Pancreas (tissue), 10 donors: ENCODE measurements around the gene JMJD6. TPM values are rescaled to one million over a fixed set of nuclear protein-coding genes. Genes with fewer than 3 reads are reported as not detected.
A peak's percentile ranks its signal among the peaks of the same experiment; 100 is the strongest.
"Not testable (repeated sequence)": the region's sequence is repeated elsewhere in the genome, so short reads cannot be mapped to it uniquely, and the experiment has no call there.

Experiments
- ATAC-seq, 4 donors: fragments of 200-7000 bp; cut with Tn5 transposase; one replicate each; pipeline versions ENCODE4 v1.8.0 to v1.9.1; 2020; ENCODE audit warnings: mild to moderate bottlenecking in 4 of 4, moderate library complexity in 4 of 4
- DNase-seq, 6 donors: peaks; one replicate each; pipeline ENCODE4 v3.0.0-alpha.2; 2020
- FAIRE-seq: peaks from 2 replicates; lab custom pipeline; 2012; peaks lifted over from hg19 to GRCh38; lab: Jason Lieb, UNC
- H3K27ac ChIP-seq, 4 donors: fragments of 200-600 bp; sonication (generic); 1 replicate in 3 of 4; 2 replicates in 1 of 4; pipeline versions ENCODE4 v1.5.0 to v1.8.0; 2020
- H3K27me3 ChIP-seq, 4 donors: fragments of 200-600 bp; one replicate each; pipeline ENCODE4 v1.8.0; 2021
- H3K36me3 ChIP-seq, 3 donors: fragments of 200-600 bp; sonication (generic) in 1 of 3; one replicate each; pipeline versions ENCODE4 v1.5.0 to v1.8.0; 2020 to 2021
- H3K4me1 ChIP-seq, 3 donors: fragments of 200-600 bp; one replicate each; pipeline ENCODE4 v1.8.0; 2021
- H3K4me3 ChIP-seq, 4 donors: fragments of 200-600 bp; sonication (generic) in 2 of 4; one replicate each; pipeline versions ENCODE4 v1.5.0 to v1.8.0; 2020 to 2021
- H3K9me3 ChIP-seq, 4 donors: fragments of 200-600 bp; one replicate each; pipeline ENCODE4 v1.8.0; 2021
- CTCF ChIP-seq, 4 donors: fragments of 200-600 bp; sonication (generic) in 3 of 4; IDR thresholded peaks; one replicate each; pipeline versions ENCODE4 v1.5.0 to v1.8.0; 2021; ENCODE audit warnings: antibody characterized with exemption in 4 of 4
- WGBS, 2 donors: extraction: QIAGEN DNeasy Blood & Tissue Kit; methylation state at CpG; one replicate each; pipeline ENCODE4 v1.1.7; 2013; 5-methylcytosine and 5-hydroxymethylcytosine counted together
- intact Hi-C, 3 donors: fragments of 100-400 bp; cut with DNase I; formaldehyde crosslinking; loops; one replicate each; pipeline versions ENCODE4 v1.11.1 to v1.14.2; 2022
- polyA plus RNA-seq, 2 donors: library from polyadenylated mRNA; stranded (reverse); fragments of 200-250 nt; gene quantifications; one replicate each; pipeline ENCODE4 v1.2.3, GENCODE V29; 2013
- total RNA-seq, 6 donors: library from RNA; stranded (reverse); fragmentation: NEBNext Ultra II Directional in 4 of 6; extraction: Animal tissue kit (Norgen Biotek cat#: 25700) in 4 of 6; gene quantifications; one replicate each; pipeline versions ENCODE4 v1.2.1 to v1.2.4, GENCODE V29; 2021 to 2023
- donor health status: healthy with polysubstance abuse.
- donor health status: DM: no; HTN: no; CAD: no; lungs with moderate emphysema.
- donor health status: DM: no; HTN: no; CAD: no.
- donor health status: control.
- donor health status: control.
- donor health status: Bipolar disorder and iron deficiency.
- donor health status: DM: yes; HTN: yes; CAD: no.
- donor health status: DM: no; HTN: no; CAD: no.
- donor health status: DM: no; HTN: no; CAD: no.
- donor health status: DM: yes; HTN: yes; CAD: no.

Gene JMJD6
- total and polyA plus RNA-seq, 8 donors: 12.4 to 54.0 (median 16.5) TPM

DNA sequence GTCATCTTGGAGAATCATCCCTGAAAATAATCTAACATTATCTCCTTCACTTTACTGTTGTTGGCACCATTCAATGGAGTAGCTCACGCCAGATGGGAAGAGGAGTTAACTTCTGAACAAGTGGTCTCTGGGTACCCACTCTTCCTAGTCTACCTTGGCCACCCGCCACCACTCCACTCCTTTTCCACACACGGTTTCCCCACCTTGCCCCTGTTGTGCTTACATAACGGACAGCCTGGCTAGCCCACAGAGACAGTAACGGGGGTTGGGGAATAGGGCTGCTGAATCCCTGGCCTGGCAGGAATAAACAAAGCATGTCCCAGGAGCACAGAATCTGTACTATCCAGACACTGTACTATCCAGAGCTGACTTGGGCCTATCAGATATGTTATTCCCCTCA lies 12.1 kb downstream of the JMJD6 start:
- DNase-seq: no peak
- peaks cover 7 to 13% (median 8%) of the 10 kb centered on the region in 3 donors for H3K4me1 ChIP-seq
- no peak overlapping the region for H3K27ac ChIP-seq
- no peaks in the 10 kb centered on the region for H3K9me3 ChIP-seq
- intact Hi-C loops: no loop called here
- no peaks in the 10 kb centered on the region for H3K27me3 ChIP-seq
- no peak for FAIRE-seq
- 81 to 83% methylated on average over 5 of the region's 5 CpGs for WGBS, 2 donors
- H3K4me3 ChIP-seq: no peak overlapping the region
- no peak for TF ChIP-seq CTCF (IDR thresholded peaks at IDR 0.05)
- ATAC-seq: no peak
- H3K36me3 ChIP-seq: peaks cover 4 to 45% (median 17%) of the 10 kb centered on the region in 3 donors

- no peak for ATAC-seq
- no peak for TF ChIP-seq CTCF (IDR thresholded peaks at IDR 0.05)
- DNase-seq: peak in 1 of 6 donors; percentile 15
- no peaks in the 10 kb centered on the region for H3K27me3 ChIP-seq
- peaks cover 7 to 13% (median 8%) of the 10 kb centered on the region in 3 donors for H3K4me1 ChIP-seq
- H3K9me3 ChIP-seq: no peaks in the 10 kb centered on the region
- WGBS, 2 donors: 91 to 94% methylated on average over 7 of the region's 7 CpGs
- FAIRE-seq: no peak
- no peak overlapping the region for H3K4me3 ChIP-seq
- H3K27ac ChIP-seq: no peak overlapping the region
- intact Hi-C loops: no loop called here
- H3K36me3 ChIP-seq: peaks cover 4 to 39% (median 11%) of the 10 kb centered on the region in 3 donors
Measured at GRCh38 chr17:76713765-76714164, 12.6 kb downstream of the JMJD6 start.

DNA sequence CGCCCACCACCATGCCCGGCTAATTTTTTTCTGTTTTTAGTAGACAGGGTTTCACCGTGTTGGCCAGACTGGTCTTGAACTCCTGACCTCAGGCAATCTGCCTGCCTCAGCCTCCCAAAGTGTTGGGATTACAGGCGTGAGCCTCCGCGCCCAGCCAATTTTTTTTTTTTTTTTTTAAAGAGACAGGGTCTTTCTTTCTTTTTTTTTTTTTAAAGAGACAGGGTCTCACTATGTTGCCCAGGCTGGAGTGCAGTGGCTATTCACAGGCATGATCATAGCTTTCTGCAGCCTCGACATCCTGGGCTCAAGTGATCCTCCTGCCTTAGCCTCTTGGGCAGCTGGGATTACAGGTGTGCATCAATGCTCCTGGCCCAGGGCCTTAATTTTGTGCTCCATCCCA lies 14.1 kb downstream of the JMJD6 start:
- FAIRE-seq, intact Hi-C loops: not testable (repeated sequence)
- WGBS, 2 donors: 64 to 75% methylated on average over 7 of the region's 7 CpGs

GRCh38 chr17:76710863-76711611 lies 15.4 kb downstream of the JMJD6 start, which contains the start of gene MXRA7:
Gene MXRA7, minus strand, starts transcription at chr17:76710965. Its CDS starts 19 bp downstream, at chr17:76710946.
- DNase-seq: peak in 5 of 6 donors; percentile 73 to 88 (median 76)
- Histone ChIP-seq H3K27ac (peak within 1 kb of the TSS; percentile 76 to 81 (median 78)), H3K27me3 (no peaks in the 10 kb centered on the region), H3K36me3 (peaks cover 3 to 12% (median 3%) of the 10 kb centered on the region in 3 donors), H3K4me1 (peaks cover 8 to 16% (median 12%) of the 10 kb centered on the region in 3 donors), H3K4me3 (peak within 1 kb of the TSS; percentile 49 to 69 (median 60)), H3K9me3 (no peaks in the 10 kb centered on the region)
- TF ChIP-seq CTCF (IDR thresholded peaks at IDR 0.05): no peak
- WGBS, 2 donors: 2 to 4% methylated on average over 26 to 55 of the region's 56 CpGs
- ATAC-seq: peak; percentile 65 to 81 (median 75)
- FAIRE-seq: no peak
- intact Hi-C loops: no loop called here

More for the DNA sequence above, 14.1 kb downstream of the JMJD6 start:
- peak in 1 of 6 donors; percentile 2 for DNase-seq
- H3K9me3 ChIP-seq, H3K27me3 ChIP-seq, ATAC-seq, H3K4me3 ChIP-seq, H3K27ac ChIP-seq: not testable (repeated sequence)
- Histone ChIP-seq H3K4me1 (peaks cover 8 to 16% (median 12%) of the 10 kb centered on the region in 3 donors), H3K36me3 (peaks cover 4 to 25% (median 9%) of the 10 kb centered on the region in 3 donors)

DNA sequence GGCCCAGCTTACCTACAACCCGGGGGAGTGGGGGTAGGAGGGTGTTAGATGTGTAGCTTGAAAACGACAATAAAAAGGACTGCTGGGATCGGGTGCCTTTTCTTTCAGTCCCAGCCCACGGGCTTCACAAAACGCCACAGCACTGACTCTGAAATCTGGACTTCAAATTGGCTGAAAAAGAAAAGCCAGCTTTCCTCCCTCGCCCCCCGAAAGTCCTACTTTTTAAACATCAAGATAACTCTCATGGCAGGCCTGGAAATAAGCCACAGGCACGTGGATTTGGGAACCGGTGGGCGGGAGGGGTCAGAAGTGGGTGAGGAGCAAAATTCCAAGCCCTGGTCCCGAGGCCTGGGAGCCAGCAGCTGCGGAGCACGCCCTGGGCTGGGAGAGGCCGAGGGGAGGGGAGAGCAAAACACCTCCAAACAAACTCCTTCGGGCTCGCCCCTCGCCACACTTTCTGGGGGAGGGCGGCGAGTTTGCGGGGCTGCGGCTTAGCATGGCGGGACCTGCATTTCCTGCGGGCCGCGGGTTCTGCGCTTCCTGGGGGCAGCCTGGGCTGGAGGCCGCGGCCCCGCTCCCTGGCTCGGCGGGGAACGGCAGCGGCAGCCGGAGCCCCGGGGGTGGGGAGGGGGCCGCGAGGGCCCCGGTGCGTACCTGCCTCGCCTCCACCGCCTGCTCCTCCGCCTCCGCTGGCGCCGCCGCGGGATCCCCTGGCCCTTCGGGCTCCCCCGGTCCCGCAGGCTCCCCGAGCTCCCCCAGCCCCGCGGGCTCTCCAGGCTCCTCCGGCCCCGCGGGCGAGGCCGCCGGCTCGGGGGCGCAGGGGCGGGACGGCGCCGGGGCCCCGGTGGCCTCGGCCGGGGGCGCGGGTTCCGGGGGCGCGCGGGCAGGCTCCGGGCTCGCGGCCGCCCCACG lies 16.2 kb downstream of the JMJD6 start:
- WGBS, 2 donors: 3 to 4% methylated on average over 21 to 52 of the region's 79 CpGs
- intact Hi-C loops: loop anchor here in 1 of 3 donors (10.0 kb wide), 1 partner anchor 175 kb away; the partner anchor contains the start of gene CYGB

More for the DNA sequence above, 16.2 kb downstream of the JMJD6 start:
- ATAC-seq: peak in 3 of 4 donors; percentile 31 to 62 (median 44)
- DNase-seq: peak in 4 of 6 donors; percentile 55 to 78 (median 66)
- not testable (repeated sequence) for H3K27me3 ChIP-seq, H3K9me3 ChIP-seq, FAIRE-seq, H3K36me3 ChIP-seq
- Histone ChIP-seq H3K27ac (peak overlapping the region; percentile 76 to 81 (median 78)), H3K4me3 (peak overlapping the region; percentile 49 to 69 (median 60)), H3K4me1 (peaks cover 8 to 13% (median 12%) of the 10 kb centered on the region in 3 donors)
